Testis (tissue), 2 donors: ENCODE measurements around the gene SUZ12.
"Not testable (repeated sequence)": the region's sequence is repeated elsewhere in the genome, so short reads cannot be mapped to it uniquely, and the experiment has no call there.

Experiments used
- POLR2A ChIP-seq: fragments of 450-650 bp; IDR thresholded peaks from one replicate; pipeline ENCODE4 v1.6.1; 2017; ENCODE audit warnings: antibody characterized with exemption, mild to moderate bottlenecking, moderate library complexity
- TF ChIP-seq, protein P1 (sequence below), 3 experiments: fragments of 450-650 bp in 2 of 3; fragments of 200-600 bp in 1 of 3; sonication (generic) in 1 of 3; IDR thresholded peaks; one replicate each; pipeline ENCODE4 v1.5.1; 2016 to 2019; ENCODE audit warnings: antibody characterized with exemption in 3 of 3, mild to moderate bottlenecking in 2 of 3, moderate library complexity in 1 of 3

- not testable (repeated sequence) for TF ChIP-seq POLR2A
- TF ChIP-seq, protein P1, sequence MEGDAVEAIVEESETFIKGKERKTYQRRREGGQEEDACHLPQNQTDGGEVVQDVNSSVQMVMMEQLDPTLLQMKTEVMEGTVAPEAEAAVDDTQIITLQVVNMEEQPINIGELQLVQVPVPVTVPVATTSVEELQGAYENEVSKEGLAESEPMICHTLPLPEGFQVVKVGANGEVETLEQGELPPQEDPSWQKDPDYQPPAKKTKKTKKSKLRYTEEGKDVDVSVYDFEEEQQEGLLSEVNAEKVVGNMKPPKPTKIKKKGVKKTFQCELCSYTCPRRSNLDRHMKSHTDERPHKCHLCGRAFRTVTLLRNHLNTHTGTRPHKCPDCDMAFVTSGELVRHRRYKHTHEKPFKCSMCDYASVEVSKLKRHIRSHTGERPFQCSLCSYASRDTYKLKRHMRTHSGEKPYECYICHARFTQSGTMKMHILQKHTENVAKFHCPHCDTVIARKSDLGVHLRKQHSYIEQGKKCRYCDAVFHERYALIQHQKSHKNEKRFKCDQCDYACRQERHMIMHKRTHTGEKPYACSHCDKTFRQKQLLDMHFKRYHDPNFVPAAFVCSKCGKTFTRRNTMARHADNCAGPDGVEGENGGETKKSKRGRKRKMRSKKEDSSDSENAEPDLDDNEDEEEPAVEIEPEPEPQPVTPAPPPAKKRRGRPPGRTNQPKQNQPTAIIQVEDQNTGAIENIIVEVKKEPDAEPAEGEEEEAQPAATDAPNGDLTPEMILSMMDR (IDR thresholded peaks at IDR 0.05), result not testable (repeated sequence)
These were observed 5.6 kb downstream of the SUZ12 start for GRCh38 chr17:31942396-31942795.
